GM11168 (cell line): ENCODE data around the gene ALDH3B1.

Experiments used
- in situ Hi-C: fragments of 300-500 bp; cut with MboI; formaldehyde crosslinking; loops from one replicate; pipeline ENCODE4 v1.12.0; 2022; ENCODE audit warnings: low sequenced_read_pairs; ENCODE audit not compliant: unreplicated experiment

Gene ALDH3B1

DNA sequence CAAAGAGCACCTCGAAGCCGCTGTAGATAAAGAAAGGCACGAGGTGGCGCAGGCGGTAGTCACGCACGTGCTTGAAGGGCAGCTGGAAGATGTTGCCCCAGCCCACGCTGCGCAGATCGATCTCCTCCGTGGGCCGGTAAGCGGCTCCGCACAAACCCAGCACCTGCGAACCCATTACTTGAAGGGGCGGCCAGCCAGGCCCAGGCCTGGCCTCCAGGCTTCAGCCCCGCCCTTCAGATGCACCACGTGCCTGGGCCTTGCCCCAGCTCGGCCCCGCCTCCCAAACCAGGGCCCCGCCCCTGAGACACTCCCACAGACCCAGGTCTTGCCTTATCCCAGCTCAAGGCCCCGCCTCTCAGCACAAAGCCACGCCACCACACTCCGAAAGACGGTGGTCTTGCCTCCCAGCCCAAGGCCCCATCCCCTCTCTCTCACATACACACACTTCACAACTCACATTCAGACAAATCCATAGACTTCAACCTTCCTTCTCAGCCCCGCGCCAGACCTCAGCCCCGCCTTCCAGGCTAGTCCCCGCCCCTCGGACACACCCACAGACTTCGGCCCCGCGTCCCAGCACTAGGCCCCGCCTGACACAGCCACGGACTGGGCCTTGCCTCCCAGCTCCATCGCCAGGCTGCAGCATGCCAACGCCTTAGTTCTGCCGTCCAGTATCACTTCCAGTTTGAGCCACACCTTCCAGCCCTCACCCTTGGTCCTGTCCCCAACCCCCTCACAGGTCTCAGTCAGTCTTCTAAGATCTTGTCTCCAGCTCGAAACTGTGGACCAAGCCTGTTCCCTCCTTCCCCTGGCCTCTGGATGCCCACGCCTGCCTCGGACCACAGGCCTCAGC, 13.3 kb upstream of the ALDH3B1 start:
- in situ Hi-C loops = no loop called here

DNA sequence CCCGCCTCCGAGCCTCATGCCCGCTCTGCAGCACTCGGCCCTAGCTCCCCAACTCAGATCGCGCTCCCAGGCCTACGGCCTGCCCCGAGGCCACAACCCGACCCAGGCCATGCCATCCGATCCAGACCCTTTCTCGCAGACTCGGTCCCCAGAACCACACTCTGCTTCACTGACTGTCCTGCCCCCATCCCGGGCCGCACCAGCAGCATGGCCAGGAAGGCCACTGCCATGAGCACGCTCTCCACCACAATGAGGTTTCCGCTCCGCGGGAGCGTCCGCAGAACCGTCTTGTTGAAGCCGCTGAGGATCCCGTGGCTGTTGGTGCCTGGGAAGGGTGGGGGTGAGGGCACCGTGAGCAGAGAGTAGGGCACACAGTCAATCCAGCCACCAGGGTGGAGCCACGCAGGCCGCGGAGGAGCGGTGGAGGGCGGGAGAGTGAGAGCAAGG, 12.6 kb upstream of the ALDH3B1 start:
- in situ Hi-C loops = no loop called here

DNA sequence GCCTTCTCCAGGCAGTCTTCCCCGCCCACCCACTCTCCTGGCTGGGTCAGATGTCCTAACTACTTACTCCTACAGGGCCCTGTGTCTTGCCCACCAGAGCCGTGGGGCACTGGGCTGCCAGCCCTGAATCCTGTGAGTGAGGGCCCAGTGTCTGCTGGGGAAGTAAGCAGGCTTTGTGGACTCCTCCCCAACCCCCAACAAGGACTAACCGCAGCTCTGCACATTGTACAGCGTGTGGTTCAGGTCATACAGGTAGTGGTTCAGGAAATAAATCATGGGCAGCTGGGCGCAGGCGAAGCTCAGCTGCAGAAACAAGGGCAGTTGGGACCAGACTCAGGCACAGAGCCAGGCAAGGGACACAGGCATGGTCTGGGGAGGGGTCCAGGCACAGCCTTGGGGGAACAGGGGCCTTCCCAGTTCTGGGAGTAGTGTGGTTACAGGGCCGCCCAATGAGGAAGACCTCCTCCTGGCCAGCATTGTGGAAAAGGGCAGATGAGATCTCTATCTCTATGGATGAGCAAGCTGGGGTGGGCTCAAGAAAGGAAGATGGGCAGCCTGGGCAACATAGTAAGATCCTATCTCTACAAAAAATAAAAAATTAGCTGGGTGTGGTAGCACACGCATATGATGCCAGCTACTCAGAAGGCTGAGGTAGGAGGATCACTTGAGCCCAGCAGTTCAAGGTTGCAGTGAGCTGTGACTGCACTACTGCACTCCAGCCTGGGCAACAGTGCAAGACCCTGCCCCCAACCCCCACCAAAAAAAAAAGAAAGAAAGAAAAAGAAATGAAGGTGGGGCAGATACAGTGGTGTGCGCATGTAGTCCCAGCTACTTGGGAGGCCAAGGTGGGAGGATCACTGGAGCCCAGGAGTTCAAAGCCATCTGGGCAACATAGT, 11.7 kb upstream of the ALDH3B1 start:
- in situ Hi-C loops = no loop called here

DNA sequence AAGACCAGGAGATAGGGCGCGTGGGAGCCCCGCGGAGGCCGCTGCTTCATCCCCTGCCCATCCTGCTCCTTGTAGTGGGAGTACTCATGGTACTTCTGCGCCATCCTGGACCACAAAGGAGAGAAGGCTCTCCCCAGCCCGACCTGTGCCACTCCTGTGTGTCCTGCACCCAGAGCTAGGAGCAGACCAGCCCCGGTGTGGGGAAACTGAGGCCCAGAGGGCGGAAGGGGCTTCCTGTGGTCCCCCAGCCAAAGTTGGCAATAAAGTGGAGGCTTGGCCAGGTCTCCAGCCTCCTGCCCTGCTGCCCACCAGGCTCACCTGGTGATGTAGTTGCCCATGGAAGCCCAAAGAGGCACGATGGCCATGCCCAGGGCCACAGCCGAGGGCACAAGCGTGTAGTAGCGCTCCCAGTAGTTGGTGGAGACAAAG, 10.9 kb upstream of the ALDH3B1 start:
- in situ Hi-C loops = no loop called here

DNA sequence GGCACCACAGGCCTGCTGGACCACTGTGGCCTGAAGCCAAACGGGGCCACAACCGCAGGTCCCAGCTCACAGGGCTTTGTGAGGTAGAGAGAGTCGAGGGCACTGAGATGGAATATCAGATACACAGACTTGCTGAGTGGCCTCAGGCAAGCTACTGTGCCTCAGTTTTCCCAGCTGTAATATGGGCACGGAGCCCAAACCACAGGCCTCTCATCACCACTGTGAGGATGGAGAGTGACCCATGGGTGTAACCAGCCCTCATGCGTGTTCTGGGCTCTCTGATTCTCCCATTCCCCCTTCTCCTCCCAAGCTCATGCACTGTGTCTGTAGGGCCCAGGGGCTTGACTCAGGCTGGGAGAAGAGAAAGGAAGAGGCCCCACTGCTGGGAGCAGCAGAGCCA, 10.4 kb upstream of the ALDH3B1 start:
- in situ Hi-C loops = no loop called here

DNA sequence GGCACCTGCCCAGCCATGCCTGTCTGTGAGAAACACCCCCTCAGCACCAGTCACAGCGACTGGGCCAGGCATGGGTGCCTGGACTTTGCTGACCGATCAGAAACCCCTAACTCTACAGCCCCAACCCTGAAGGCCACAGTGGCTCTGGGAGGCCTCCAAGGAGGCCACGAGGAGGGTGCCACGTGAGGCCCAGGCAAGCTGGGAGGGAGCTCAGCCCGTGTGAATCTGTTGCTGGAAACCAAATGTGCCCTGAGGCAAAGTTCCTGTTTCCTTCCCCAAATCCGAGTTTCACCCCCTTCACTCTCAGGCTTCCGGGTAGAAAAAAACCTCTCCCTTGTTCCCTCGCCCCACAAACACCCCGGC, 7.6 kb upstream of the ALDH3B1 start:
- in situ Hi-C loops = no loop called here

DNA sequence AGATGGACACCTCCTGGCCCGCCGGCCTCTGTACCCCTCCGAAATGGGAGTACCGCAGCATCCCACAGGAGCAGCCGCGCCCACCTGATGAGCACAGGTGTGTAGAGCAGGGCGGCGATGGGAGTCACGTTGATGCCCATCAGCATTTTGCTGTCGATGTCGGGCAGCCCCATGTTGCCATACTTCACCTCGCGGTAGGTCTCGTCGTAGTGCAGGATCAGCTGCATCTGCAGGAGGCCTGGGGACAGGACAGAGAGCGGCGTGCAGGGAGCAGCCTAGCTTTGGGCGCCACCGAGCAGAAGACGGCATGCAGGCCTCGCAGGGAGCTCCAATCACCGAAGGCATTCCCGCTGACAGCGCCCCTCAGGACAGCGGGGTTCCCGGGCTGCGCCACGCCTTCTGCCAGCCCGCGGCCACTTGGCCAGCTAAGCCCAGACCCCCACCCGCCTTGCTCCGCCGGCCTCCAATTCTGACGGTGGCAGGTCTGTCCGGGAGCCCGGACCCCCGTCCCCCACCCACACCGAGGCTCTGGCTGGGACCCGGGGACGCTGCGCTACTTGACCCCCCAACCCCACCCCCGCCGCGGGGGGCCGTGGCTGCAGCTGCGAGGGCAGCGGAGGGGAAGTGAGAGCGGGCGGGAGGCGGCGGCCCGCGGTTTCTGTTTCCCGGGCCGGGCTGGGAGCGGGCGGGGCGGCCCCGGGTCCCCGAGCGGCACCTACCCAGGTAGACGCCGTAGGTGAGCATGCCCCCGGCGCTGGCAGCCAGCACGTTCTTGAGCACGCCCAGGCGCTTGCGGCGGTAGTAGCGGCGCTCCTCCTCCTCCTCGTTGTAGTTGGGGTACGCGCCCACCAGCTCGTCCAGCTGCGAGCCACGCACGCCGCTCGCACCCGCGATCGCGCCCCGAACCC, 6.9 kb upstream of the ALDH3B1 start:
- in situ Hi-C loops = no loop called here

DNA sequence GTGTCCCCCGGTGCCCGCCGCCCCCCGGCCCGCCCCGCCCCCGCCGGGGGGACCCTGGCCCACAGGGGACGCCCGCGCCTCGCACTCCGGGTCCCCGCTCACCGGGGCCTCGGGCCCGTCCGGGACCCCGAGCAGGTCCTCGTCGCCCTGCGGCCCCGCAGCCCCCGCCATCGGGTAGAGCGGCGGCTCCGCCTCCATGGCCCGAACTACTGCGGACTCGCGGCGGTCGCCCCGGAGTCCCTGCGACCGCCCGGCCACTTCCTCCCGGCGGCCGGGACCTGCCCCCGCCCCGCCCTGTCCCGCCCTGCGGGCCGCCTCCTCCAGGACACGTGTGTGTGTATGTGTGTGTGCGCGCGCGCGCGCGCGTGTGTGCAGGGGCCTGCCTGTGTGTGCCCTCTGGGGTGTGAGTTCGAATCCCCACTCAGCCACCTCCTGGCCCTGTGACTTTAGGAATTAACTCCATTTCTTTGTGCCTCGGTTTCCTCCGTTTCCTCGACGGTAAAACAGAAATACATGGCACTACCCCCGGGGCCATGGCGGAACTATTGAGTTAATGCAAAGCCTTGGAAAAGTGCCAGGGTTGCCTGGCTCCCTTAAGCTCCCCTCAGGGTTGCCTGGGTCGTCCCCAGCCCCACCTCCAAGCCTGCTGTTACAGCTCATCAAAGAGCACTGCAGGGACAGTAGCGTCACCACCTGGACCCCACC, 6.1 kb upstream of the ALDH3B1 start, which contains the start of gene UNC93B1:
UNC93B1 (minus strand) TSS at position 252 of the 705 bp plus-strand sequence; CDS start at position 198, 54 bp downstream.
- in situ Hi-C loops = no loop called here

DNA sequence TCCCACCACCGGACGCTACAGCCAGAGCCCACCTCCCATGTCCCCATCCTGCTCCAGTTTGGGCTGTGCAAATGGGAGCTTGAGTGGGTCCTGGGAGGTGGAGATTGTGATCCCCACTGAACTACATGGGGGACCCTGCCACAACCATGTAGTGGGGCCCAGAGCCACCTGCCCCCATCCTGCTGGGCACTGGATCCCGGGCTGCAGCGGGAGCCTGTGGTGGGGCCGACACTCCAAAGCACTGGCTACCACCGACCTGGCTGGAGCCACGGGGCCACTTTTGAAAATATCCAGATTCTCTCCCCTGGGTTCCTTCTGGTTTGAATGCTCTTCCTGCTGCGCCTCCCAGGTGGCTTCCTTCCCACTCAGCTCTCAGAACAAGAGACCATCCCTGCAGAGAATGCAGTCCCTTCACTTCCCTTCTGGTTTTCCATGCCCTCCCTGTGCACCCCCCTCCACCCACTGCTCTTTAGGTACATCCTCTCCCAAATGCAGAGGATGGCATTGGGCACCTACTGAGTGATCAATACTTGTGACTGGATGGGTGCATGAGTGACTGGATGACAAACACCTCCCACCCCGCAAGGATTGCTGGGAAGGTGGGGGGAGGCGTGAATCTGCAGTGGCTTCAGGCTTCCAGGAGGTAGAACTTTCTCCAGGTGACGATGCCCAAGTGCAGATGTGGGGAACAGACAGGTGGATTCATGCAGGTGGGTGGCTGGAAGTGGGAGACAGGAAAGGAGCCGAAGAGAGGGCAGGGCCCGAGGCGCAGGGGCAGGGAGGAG, 5.4 kb upstream of the ALDH3B1 start:
- in situ Hi-C loops = no loop called here

DNA sequence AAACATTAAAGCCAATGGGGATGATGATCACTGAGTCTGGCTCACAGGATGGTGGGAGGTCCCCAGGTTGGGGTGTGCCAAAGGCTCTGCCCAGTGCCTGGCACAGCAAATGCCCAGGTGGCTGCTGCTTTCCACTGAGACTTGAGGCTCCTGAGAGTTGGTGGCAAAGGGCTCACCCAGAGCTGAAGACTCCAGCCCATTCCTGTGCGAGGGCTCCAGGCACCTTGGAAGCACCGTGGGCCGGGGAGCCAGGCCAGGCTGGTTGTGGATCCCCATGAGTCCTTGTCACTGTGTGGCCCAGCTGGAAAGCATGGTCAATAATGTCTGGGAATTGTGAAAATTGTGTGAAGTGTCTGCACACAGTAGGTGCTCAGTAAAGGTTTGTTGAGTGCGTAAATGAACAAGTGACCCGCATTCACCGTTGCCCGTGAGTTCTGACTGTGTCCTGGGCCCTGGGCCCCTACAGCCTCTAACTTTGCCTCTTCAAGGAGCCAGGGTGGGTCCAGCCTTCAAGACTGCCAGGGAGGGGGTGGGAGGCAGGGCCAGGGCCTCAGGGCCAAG, 3.4 kb upstream of the ALDH3B1 start:
- in situ Hi-C loops = no loop called here

DNA sequence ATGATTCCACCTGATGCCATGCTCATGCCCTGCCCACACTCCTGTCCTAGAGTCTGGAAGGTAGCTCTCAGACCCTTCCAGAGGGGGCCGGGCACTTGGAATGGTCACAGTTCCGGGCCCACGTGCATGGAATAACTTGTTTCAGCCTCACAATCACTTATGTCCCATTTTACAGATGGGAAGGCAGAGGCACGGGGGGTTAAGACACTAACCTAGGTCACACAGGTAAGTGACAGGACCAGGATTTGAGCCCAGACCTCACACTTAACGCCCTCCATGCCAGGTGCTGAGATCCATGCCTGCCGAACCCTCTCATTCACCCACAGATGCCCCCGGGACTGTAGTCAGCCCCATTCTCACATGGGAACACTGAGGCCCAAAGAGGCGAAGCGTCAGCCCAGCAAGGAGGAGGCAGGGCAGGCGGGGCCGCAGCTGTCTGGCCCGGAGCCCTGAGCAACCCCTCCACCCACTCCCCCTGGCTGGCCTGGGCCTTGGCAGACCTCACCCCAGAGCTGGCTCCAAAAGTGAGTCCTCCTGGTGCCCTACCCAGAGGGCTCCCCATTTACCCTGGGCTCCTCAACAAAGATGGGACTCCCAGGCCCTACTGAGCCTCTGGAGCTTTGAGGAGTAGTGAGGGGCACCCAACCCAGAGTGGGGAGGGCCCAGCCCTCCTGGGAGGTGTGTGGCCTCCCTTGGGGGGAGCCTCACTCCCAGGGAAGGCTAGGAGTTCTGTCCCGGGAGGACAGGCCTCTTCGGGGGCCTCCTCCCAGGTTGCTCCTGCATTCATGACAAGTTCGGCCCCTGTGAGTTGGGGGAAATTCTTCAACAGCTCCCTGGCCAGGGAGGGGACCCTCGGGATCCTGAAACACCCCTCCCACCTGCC, 2.4 kb upstream of the ALDH3B1 start:
- in situ Hi-C loops = no loop called here

DNA sequence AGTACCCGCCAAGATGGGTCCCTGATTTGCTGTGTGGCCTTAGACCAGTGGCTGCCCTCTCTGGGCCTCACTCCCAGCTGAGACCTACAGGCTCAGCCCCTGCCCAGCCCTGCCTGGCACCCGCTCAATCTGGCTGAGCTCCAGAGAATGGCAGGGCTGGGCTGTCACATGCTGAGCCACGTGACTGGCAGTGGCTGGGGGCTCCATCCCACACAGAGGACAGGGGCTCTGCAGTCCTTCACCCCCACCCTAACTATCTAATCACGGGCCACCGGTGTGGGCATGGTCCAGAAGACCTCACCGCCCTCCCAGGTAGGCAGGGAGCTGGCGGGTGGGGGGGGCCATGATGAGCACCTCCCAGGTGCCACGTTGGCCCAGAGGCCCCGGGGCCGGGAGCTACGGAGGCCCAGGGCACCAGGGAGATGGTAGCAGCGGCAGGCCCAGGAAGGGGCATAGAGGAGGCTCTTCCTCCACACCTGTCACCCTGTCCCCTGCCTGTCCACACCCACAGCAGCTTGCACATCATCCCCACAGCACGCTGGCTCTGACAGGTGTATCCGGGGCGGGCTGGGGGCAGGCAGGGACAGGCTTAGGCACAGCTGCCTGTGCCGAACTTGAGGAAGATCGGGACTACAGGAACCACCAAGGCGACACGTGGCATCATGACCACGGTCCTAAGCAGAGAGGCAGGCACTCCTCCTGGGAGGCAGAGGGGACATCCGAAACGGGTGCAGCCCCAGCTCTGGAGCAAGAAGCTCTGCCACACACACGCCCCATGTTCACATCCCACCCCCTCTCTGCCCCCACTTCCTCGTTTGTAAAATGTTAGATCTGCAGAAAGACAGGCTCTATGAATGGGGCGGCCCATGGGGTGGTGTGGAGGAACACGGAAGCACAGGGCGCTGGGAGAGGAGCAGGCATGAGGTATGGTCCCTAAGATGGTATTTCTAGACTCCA, 1.5 kb upstream of the ALDH3B1 start:
- in situ Hi-C loops = no loop called here

DNA sequence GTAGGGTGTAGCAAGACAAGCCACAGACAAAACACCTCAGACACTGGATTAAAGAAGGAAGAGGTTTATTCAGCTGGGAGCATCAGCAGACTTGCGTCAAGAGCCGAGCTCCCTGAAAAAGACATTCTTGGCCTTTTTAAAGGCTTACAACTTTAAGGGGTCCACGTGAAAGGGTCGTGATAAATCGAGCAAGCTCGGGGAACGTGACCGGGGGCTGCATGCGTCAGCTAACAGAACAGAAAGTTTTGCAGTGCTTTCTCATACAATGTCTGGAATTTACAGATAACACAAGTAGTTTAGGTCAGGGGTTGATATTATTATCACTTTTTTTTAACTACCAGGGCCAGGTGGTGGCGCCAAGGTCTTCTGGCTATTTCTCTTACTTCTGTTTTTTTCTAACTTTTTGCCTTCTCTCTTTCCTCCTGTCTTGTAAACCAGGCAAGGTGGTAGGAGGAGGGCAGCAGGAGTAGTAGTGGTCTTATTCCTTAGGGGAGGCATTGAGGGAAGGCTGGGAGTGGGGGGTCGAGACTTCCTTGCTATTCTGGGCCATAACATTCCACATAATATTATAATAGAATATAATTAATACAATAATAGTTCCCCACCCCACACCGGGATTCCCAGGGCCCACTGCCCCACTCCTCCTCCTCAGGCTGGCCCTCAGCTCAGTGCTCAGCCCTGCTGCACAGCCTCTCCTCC, 587 bp upstream of the ALDH3B1 start:
- in situ Hi-C loops = no loop called here

DNA sequence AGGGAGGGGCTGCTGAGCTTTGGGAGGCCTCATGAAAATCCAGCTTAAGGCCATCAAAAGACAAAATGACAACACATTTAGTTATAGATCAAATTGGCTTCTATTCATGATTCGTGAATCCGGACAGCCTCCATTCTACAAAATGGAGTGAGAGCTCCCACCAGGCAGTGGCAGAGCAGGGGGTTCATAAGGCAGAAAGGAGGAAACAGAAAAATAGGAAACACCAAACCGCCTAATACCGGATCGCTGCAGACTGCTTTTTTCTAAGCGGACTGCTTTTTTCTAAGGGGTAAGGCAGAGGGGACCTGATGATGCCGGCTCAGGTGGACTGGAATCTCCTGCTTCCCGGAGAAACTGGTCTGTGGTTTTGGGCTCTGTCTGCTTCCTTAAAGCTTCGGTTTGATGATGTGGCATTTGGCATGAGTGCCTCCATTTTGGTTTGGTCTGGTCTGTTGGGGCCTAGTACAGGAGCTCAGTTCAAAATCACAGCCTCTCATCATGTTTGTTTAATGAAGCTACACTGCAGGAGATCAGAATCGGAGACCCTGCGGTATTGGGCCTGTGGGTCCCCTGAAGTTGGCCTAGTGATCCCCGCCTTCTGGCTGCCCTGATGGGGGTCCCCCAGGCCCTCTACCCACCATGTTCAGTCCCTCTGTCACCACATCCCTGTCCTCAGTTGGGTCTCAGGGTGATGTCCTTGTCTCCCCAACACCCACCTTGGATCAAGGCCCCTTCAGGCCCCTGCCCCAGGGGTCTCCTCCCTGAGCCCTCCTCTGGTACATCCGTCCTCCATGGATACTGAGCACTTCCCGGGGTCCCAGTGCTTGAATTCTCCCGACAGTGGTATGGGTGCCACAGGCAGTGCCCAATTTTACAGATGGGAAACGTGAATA, 1.2 kb downstream of the ALDH3B1 start:
- in situ Hi-C loops = no loop called here
